WTC11 (cell line): Measurements from ENCODE around the gene LNX2. TPM values are rescaled to one million over a fixed set of nuclear protein-coding genes. Genes with fewer than 3 reads are reported as not detected.

Experiments
- ATAC-seq: fragments of 200-7000 bp; cut with Tn5 transposase; 2 replicates; pipeline ENCODE4 v1.10.0; 2021; ENCODE audit warnings: mild to moderate bottlenecking, moderate library complexity
- CTCF ChIA-PET: fragments of 300-600 bp; sonication (Branson Sonifier 250); formaldehyde crosslinking; loops from one replicate; lab custom pipeline; 2021; ENCODE audit warnings: antibody characterized with exemption; lab: Charles Lee
- POLR2A ChIA-PET: fragments of 350-600 bp; sonication (Branson Sonifier 250); formaldehyde crosslinking; loops from one replicate; lab custom pipeline; 2021; ENCODE audit warnings: antibody characterized with exemption; lab: Charles Lee
- DNase-seq: peaks from one replicate; pipeline ENCODE4 v3.0.0; 2021; ENCODE audit warnings: low spot score
- H3K27ac Mint-ChIP-seq: 2 replicates; pipeline ENCODE4 v1.8.0; 2021; ENCODE audit warnings: mixed read lengths
- H3K27me3 Mint-ChIP-seq: 2 replicates; pipeline ENCODE4 v1.8.0; 2021; ENCODE audit warnings: low read depth, mild to moderate bottlenecking, moderate library complexity, mixed read lengths
- H3K36me3 Mint-ChIP-seq: 2 replicates; pipeline ENCODE4 v1.8.0; 2021; ENCODE audit warnings: mixed read lengths
- H3K4me1 Mint-ChIP-seq: 2 replicates; pipeline ENCODE4 v1.8.0; 2022; ENCODE audit warnings: mixed read lengths
- H3K4me3 Mint-ChIP-seq: 2 replicates; pipeline ENCODE4 v1.8.0; 2021; ENCODE audit warnings: mild to moderate bottlenecking, moderate library complexity, mixed read lengths
- H3K9me3 Mint-ChIP-seq: 2 replicates; pipeline ENCODE4 v1.8.0; 2021; ENCODE audit warnings: mixed read lengths
- AFF4 ChIP-seq: sonication (generic); formaldehyde crosslinking; IDR thresholded peaks from 2 replicates; pipeline ENCODE4 v1.8.1; 2023; ENCODE audit warnings: mild to moderate bottlenecking, missing genetic modification reagents, borderline replicate concordance
- ATF3 ChIP-seq: sonication (generic); formaldehyde crosslinking; conservative IDR thresholded peaks from 2 replicates; pipeline ENCODE4 v1.8.1; 2022; ENCODE audit warnings: mild to moderate bottlenecking, missing genetic modification reagents
- HMGXB4 ChIP-seq: sonication (generic); formaldehyde crosslinking; IDR thresholded peaks from 2 replicates; pipeline ENCODE4 v1.8.1; 2023; ENCODE audit warnings: mild to moderate bottlenecking, moderate library complexity, missing genetic modification reagents
- NR1H2 ChIP-seq: sonication (generic); formaldehyde crosslinking; IDR thresholded peaks from 2 replicates; pipeline ENCODE4 v1.9.0; 2021; ENCODE audit warnings: mild to moderate bottlenecking, moderate library complexity, missing genetic modification reagents
- ZNF121 ChIP-seq: sonication (generic); formaldehyde crosslinking; IDR thresholded peaks from 2 replicates; pipeline ENCODE4 v1.8.0; 2023; ENCODE audit warnings: missing genetic modification reagents
- ZNF281 ChIP-seq: sonication (generic); formaldehyde crosslinking; IDR thresholded peaks from 2 replicates; pipeline ENCODE4 v1.8.0; 2023; ENCODE audit warnings: mild to moderate bottlenecking, missing genetic modification reagents
- ZSCAN18 ChIP-seq: fragments of 250-450 bp; sonication (Bioruptor Pico); IDR thresholded peaks from 2 replicates; pipeline ENCODE4 v2.1.2; 2022; ENCODE audit warnings: mild to moderate bottlenecking, moderate library complexity
- total RNA-seq: library from RNA; stranded (reverse); gene quantifications from 3 replicates; pipeline ENCODE4 v1.2.3, GENCODE V29; 2021
- TF ChIP-seq, protein P1 (sequence below): fragments of 250-450 bp; sonication (Bioruptor Pico); IDR thresholded peaks from 2 replicates; pipeline ENCODE4 v1.9.0; 2021; ENCODE audit warnings: moderate library complexity, mild to moderate bottlenecking, inconsistent platforms, borderline replicate concordance
- TF ChIP-seq, protein P2 (sequence below): sonication (generic); formaldehyde crosslinking; IDR thresholded peaks from 2 replicates; pipeline ENCODE4 v1.8.0; 2022; ENCODE audit warnings: mild to moderate bottlenecking, missing genetic modification reagents
- TF ChIP-seq, protein P3 (sequence below): sonication (generic); formaldehyde crosslinking; IDR thresholded peaks from 2 replicates; pipeline ENCODE4 v1.8.0; 2022; ENCODE audit warnings: mild to moderate bottlenecking, missing genetic modification reagents
- TF ChIP-seq, protein P4 (sequence below): sonication (generic); formaldehyde crosslinking; IDR thresholded peaks from 2 replicates; pipeline ENCODE4 v1.8.1; 2022; ENCODE audit warnings: mild to moderate bottlenecking, moderate library complexity, missing genetic modification reagents
- TF ChIP-seq, protein P5 (sequence below): sonication (generic); formaldehyde crosslinking; IDR thresholded peaks from 2 replicates; pipeline ENCODE4 v1.8.1; 2023; ENCODE audit warnings: mild to moderate bottlenecking, missing genetic modification reagents, moderate library complexity

The LNX2 gene
- total RNA-seq, 1 experiment from 2014 or later = 10.1 TPM

DNA sequence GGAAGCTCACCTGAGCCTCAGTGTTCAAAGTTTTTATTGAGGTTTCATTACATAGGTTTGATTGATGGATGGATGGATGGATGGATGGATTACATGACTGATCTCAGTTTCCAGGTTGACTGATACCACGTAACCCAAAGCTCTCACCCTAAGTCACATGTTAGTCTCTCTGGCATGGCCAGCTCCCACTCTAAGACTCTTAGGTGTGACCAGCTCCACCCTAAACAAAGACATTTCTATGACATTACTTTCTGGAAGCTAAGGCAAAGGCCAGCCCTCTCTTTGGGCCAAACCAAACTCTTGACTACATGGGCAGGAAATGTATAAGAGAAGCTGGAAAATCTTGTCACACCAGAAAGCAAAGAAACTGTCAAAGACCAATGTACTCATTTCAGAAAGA lies 30.0 kb upstream of the LNX2 start:
- DNase-seq = no peak
- CTCF ChIA-PET = interaction anchor here (1.7 kb wide), 1 partner anchor 177 kb away, joined by 4 read pairs; no protein-coding TSS in a partner anchor
- H3K9me3 Mint-ChIP-seq = peaks cover 34% of the 10 kb centered on the region
- POLR2A ChIA-PET = no interaction called here
- ATAC-seq = no peak
- TF ChIP-seq HMGXB4 (CRISPR knock-in tag) (no peak), NR1H2 (CRISPR knock-in tag) (no peak), ATF3 (CRISPR knock-in tag) (no peak), ZSCAN18 (CRISPR knock-in tag) (no peak), AFF4 (CRISPR knock-in tag) (no peak), ZNF121 (no peak), ZNF281 (no peak)
- TF ChIP-seq, protein P1, sequence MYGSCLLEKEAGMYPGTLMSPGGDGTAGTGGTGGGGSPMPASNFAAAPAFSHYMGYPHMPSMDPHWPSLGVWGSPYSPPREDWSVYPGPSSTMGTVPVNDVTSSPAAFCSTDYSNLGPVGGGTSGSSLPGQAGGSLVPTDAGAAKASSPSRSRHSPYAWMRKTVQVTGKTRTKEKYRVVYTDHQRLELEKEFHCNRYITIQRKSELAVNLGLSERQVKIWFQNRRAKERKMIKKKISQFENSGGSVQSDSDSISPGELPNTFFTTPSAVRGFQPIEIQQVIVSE = no peak
- TF ChIP-seq, protein P2, sequence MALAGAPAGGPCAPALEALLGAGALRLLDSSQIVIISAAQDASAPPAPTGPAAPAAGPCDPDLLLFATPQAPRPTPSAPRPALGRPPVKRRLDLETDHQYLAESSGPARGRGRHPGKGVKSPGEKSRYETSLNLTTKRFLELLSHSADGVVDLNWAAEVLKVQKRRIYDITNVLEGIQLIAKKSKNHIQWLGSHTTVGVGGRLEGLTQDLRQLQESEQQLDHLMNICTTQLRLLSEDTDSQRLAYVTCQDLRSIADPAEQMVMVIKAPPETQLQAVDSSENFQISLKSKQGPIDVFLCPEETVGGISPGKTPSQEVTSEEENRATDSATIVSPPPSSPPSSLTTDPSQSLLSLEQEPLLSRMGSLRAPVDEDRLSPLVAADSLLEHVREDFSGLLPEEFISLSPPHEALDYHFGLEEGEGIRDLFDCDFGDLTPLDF (CRISPR knock-in tag) = no peak
- TF ChIP-seq, protein P3, sequence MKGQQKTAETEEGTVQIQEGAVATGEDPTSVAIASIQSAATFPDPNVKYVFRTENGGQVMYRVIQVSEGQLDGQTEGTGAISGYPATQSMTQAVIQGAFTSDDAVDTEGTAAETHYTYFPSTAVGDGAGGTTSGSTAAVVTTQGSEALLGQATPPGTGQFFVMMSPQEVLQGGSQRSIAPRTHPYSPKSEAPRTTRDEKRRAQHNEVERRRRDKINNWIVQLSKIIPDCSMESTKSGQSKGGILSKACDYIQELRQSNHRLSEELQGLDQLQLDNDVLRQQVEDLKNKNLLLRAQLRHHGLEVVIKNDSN (CRISPR knock-in tag) = no peak
- TF ChIP-seq, protein P4, sequence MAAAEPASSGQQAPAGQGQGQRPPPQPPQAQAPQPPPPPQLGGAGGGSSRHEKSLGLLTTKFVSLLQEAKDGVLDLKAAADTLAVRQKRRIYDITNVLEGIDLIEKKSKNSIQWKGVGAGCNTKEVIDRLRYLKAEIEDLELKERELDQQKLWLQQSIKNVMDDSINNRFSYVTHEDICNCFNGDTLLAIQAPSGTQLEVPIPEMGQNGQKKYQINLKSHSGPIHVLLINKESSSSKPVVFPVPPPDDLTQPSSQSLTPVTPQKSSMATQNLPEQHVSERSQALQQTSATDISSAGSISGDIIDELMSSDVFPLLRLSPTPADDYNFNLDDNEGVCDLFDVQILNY (CRISPR knock-in tag) = no peak
- TF ChIP-seq, protein P5, sequence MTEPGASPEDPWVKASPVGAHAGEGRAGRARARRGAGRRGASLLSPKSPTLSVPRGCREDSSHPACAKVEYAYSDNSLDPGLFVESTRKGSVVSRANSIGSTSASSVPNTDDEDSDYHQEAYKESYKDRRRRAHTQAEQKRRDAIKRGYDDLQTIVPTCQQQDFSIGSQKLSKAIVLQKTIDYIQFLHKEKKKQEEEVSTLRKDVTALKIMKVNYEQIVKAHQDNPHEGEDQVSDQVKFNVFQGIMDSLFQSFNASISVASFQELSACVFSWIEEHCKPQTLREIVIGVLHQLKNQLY (CRISPR knock-in tag) = no peak
- no peak overlapping the region for H3K4me3 Mint-ChIP-seq
- H3K4me1 Mint-ChIP-seq = peaks cover 5% of the 10 kb centered on the region
- H3K27me3 Mint-ChIP-seq = no peaks in the 10 kb centered on the region
- H3K27ac Mint-ChIP-seq = no peak overlapping the region
- H3K36me3 Mint-ChIP-seq = peaks cover 49% of the 10 kb centered on the region
